Fibroblast of villous mesenchyme (primary cell): ENCODE data around the gene LIN28B. TPM values are rescaled to one million over a fixed set of nuclear protein-coding genes. Genes with fewer than 3 reads are reported as not detected.
A peak's percentile ranks its signal among the peaks of the same experiment; 100 is the strongest.
"Not testable (repeated sequence)": the region's sequence is repeated elsewhere in the genome, so short reads cannot be mapped to it uniquely, and the experiment has no call there.

ENCODE experiments used
- DNase-seq: peaks from one replicate; pipeline ENCODE4 v3.0.0-alpha.2; 2010; ENCODE audit warnings: low read depth
- H3K4me3 ChIP-seq: 2 replicates; pipeline ENCODE4 v1.5.1; 2011; ENCODE audit warnings: low read depth, mild to moderate bottlenecking, low read length
- CTCF ChIP-seq: IDR thresholded peaks from 2 replicates; pipeline ENCODE4 v1.5.1; 2012; ENCODE audit warnings: low read depth, mild to moderate bottlenecking, low read length; ENCODE audit not compliant: insufficient read depth
- total RNA-seq: library from RNA; depleted of rRNA; stranded (reverse); fragments of >200 nt; gene quantifications from 2 replicates; pipeline ENCODE4 v1.2.3, GENCODE V29; 2012

Gene LIN28B
- total RNA-seq, 1 donor, result 5.6 TPM

GRCh38 chr6:104987218-104987617, 30.3 kb downstream of the LIN28B start:
- DNase-seq, result peak; percentile 32
- no peak overlapping the region for H3K4me3 ChIP-seq
- TF ChIP-seq CTCF, result no peak

GRCh38 chr6:104990085-104990484, 33.2 kb downstream of the LIN28B start:
- H3K4me3 ChIP-seq, result no peak overlapping the region
- no peak for TF ChIP-seq CTCF

GRCh38 chr6:104991062-104991461, 34.2 kb downstream of the LIN28B start:
- DNase-seq, H3K4me3 ChIP-seq: not testable (repeated sequence)

More at GRCh38 chr6:104990085-104990484, 33.2 kb downstream of the LIN28B start:
- DNase-seq, result no peak

- not testable (repeated sequence) for DNase-seq, H3K4me3 ChIP-seq
These were observed 36.7 kb downstream of the LIN28B start for GRCh38 chr6:104993576-104993975.

GRCh38 chr6:104995989-104996617, 39.2 kb downstream of the LIN28B start:
- peak; percentile 39 for TF ChIP-seq CTCF
- peak; percentile 92 for DNase-seq
- H3K4me3 ChIP-seq, result no peak overlapping the region

- TF ChIP-seq CTCF, result no peak
- no peak overlapping the region for H3K4me3 ChIP-seq
- peak; percentile 52 for DNase-seq
These were observed 44.2 kb downstream of the LIN28B start for GRCh38 chr6:105001063-105001462.

GRCh38 chr6:105001906-105002305, 45.0 kb downstream of the LIN28B start:
- TF ChIP-seq CTCF, result no peak
- no peak for DNase-seq
- no peak overlapping the region for H3K4me3 ChIP-seq

- no peak overlapping the region for H3K4me3 ChIP-seq
- no peak for DNase-seq
- no peak for TF ChIP-seq CTCF
These were observed 48.5 kb downstream of the LIN28B start for GRCh38 chr6:105005451-105005850.

- DNase-seq, result not testable (repeated sequence)
These were observed 56.6 kb downstream of the LIN28B start for GRCh38 chr6:105013459-105013858.

More at GRCh38 chr6:105013459-105013858, 56.6 kb downstream of the LIN28B start:
- not testable (repeated sequence) for H3K4me3 ChIP-seq
